HepG2 (cell line): ENCODE measurements around the gene CD7. TPM values are rescaled to one million over a fixed set of nuclear protein-coding genes. Genes with fewer than 3 reads are reported as not detected.
A peak's percentile ranks its signal among the peaks of the same experiment; 100 is the strongest.

Experiments
- FOXC1 ChIP-seq: sonication (generic); formaldehyde crosslinking; IDR thresholded peaks from 2 replicates; pipeline ENCODE4 v1.8.0; 2022; ENCODE audit warnings: mild to moderate bottlenecking, missing genetic modification reagents, borderline replicate concordance
- FOXK1 ChIP-seq: sonication (generic); formaldehyde crosslinking; IDR thresholded peaks from 2 replicates; pipeline ENCODE4 v1.4.0; 2020; ENCODE audit warnings: low read depth, missing genetic modification reagents, borderline replicate concordance
- KDM4B ChIP-seq: sonication (generic); formaldehyde crosslinking; IDR thresholded peaks from 2 replicates; pipeline ENCODE4 v1.4.0; 2020; ENCODE audit warnings: missing genetic modification reagents
- KMT2B ChIP-seq: IDR thresholded peaks from 2 replicates; pipeline ENCODE4 v1.6.1; 2016; ENCODE audit warnings: missing genetic modification reagents, missing compliant biosample characterization
- MAZ ChIP-seq, 2 experiments: sonication (generic) in 1 of 2; formaldehyde crosslinking in 1 of 2; IDR thresholded peaks; 2 replicates each; pipeline versions ENCODE4 v1.5.0 to v1.6.1; 2012 to 2020; ENCODE audit warnings: low read depth in 2 of 2, mild to moderate bottlenecking in 2 of 2, borderline replicate concordance in 1 of 2, improper control_type of control experiment in 1 of 2, low read length in 1 of 2, missing genetic modification reagents in 1 of 2, moderate library complexity in 1 of 2
- MXD4 ChIP-seq: IDR thresholded peaks from 2 replicates; pipeline ENCODE4 v1.6.1; 2016; ENCODE audit warnings: mild to moderate bottlenecking, missing biosample characterization, missing genetic modification reagents
- RORA ChIP-seq: sonication (generic); formaldehyde crosslinking; IDR thresholded peaks from 2 replicates; pipeline ENCODE4 v1.5.0; 2020; ENCODE audit warnings: mild to moderate bottlenecking, missing genetic modification reagents, moderate library complexity
- SP2 ChIP-seq: sonication (generic); formaldehyde crosslinking; IDR thresholded peaks from 2 replicates; pipeline ENCODE4 v1.5.1; 2020; ENCODE audit warnings: mild to moderate bottlenecking, missing genetic modification reagents
- ZFP36L2 ChIP-seq: sonication (generic); formaldehyde crosslinking; IDR thresholded peaks from 2 replicates; pipeline ENCODE4 v1.4.0; 2020; ENCODE audit warnings: missing genetic modification reagents
- ZNF644 ChIP-seq: IDR thresholded peaks from 2 replicates; pipeline ENCODE4 v1.6.1; 2016; ENCODE audit warnings: low read depth
- ZNF7 ChIP-seq: IDR thresholded peaks from 2 replicates; pipeline ENCODE4 v1.6.1; 2016; ENCODE audit warnings: missing biosample characterization, missing genetic modification reagents
- polyA plus RNA-seq, 8 experiments: library from polyadenylated mRNA; depleted of rRNA in 3 of 8; stranded (reverse) in 7 of 8; unstranded in 1 of 8; fragments of >200 nt; fragmentation: Illumina TruSeq in 4 of 8; extraction: Trizol in 4 of 8; gene quantifications; 2 replicates each; pipeline versions ENCODE4 v1.2.1 to v1.2.3, GENCODE V29; 2011 to 2016; ENCODE audit warnings: low read depth in 4 of 8, missing spikeins in 1 of 8, mixed read lengths in 1 of 8; ENCODE audit not compliant: insufficient read depth in 1 of 8
- total RNA-seq, 5 experiments: library from RNA; depleted of rRNA; stranded (reverse); fragments of >200 nt; fragmentation: Illumina TruSeq; extraction: Trizol; gene quantifications; 2 replicates each; pipeline ENCODE4 v1.2.3, GENCODE V29; 2016; ENCODE audit warnings: low read depth in 1 of 5
- TF ChIP-seq, protein P1 (sequence below): sonication (generic); formaldehyde crosslinking; IDR thresholded peaks from 2 replicates; pipeline ENCODE4 v1.4.0; 2020; ENCODE audit warnings: missing genetic modification reagents
- TF ChIP-seq, protein P2 (sequence below), 2 experiments: fragments of 450-650 bp in 1 of 2; sonication (generic) in 1 of 2; formaldehyde crosslinking; IDR thresholded peaks; 2 replicates each; pipeline versions ENCODE4 v1.5.0 to v1.8.0; 2020 to 2022; ENCODE audit warnings: mild to moderate bottlenecking in 1 of 2, missing genetic modification reagents in 1 of 2
- TF ChIP-seq, protein P3 (sequence below): sonication (generic); formaldehyde crosslinking; conservative IDR thresholded peaks from 2 replicates; pipeline ENCODE4 v1.8.1; 2023; ENCODE audit warnings: missing genetic modification reagents
- TF ChIP-seq, protein P4 (sequence below): sonication (generic); formaldehyde crosslinking; IDR thresholded peaks from 2 replicates; pipeline ENCODE4 v1.4.0; 2020; ENCODE audit warnings: missing genetic modification reagents
- TF ChIP-seq, protein P5 (sequence below): sonication (generic); formaldehyde crosslinking; IDR thresholded peaks from 2 replicates; pipeline ENCODE4 v1.4.0; 2020; ENCODE audit warnings: mild to moderate bottlenecking, missing genetic modification reagents
- TF ChIP-seq, protein P6 (sequence below): sonication (generic); formaldehyde crosslinking; IDR thresholded peaks from 2 replicates; pipeline ENCODE4 v1.4.0; 2020; ENCODE audit warnings: mild to moderate bottlenecking, low read depth, missing genetic modification reagents
- TF ChIP-seq, protein P7 (sequence below): sonication (generic); formaldehyde crosslinking; IDR thresholded peaks from 2 replicates; pipeline ENCODE4 v1.8.1; 2022; ENCODE audit warnings: mild to moderate bottlenecking, missing genetic modification reagents

CD7 gene
- total and polyA plus RNA-seq, 2 of the 13 experiments (the other 11 are each of a cell fraction or from before 2014, with no cell fraction given) = 67.6 to 76.4 TPM

DNA sequence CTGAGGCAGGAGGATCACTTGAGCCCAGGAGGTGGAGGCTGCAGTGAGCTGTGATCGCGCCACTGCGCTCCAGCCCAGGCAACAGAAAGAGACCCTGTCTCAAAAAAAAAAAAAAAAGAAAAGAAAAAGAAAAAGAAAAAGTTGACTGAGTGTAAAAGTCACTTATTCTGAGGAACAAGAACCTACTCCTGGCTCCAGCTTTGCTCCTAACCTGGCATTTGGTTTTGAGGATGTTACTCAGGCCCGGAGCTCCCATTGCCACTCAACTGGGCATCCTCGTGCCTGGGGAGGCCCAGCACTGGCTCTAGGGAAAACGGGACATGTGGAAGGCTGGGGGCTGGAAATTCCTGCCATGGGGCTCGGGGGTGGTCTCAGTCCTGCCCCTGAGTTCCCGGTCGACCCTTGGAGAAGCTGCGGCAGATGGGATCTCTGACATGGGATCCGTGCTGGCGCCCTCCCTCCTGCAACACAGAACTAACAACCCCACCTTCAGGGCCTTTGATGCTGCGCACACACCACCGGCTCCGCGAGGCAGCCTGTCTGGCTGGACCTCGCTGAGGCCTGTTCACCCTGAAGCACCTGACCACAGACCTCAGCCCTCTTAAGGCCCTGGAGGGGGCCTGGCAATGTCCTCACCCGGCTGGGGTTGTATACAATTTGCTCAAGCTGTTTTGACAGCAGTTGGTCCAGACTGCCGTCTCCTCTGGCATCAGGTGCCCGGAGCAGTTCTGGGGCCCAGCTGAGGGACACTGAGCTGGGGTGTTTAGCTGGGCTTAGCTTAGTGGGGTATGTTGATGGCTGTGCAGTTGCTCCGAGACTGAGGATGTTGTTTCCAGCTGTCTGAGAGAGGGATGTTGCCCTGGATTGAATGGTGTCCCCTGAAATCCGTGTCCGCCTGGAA lies 12.3 kb downstream of the CD7 start (continued):
- TF ChIP-seq, protein P1, sequence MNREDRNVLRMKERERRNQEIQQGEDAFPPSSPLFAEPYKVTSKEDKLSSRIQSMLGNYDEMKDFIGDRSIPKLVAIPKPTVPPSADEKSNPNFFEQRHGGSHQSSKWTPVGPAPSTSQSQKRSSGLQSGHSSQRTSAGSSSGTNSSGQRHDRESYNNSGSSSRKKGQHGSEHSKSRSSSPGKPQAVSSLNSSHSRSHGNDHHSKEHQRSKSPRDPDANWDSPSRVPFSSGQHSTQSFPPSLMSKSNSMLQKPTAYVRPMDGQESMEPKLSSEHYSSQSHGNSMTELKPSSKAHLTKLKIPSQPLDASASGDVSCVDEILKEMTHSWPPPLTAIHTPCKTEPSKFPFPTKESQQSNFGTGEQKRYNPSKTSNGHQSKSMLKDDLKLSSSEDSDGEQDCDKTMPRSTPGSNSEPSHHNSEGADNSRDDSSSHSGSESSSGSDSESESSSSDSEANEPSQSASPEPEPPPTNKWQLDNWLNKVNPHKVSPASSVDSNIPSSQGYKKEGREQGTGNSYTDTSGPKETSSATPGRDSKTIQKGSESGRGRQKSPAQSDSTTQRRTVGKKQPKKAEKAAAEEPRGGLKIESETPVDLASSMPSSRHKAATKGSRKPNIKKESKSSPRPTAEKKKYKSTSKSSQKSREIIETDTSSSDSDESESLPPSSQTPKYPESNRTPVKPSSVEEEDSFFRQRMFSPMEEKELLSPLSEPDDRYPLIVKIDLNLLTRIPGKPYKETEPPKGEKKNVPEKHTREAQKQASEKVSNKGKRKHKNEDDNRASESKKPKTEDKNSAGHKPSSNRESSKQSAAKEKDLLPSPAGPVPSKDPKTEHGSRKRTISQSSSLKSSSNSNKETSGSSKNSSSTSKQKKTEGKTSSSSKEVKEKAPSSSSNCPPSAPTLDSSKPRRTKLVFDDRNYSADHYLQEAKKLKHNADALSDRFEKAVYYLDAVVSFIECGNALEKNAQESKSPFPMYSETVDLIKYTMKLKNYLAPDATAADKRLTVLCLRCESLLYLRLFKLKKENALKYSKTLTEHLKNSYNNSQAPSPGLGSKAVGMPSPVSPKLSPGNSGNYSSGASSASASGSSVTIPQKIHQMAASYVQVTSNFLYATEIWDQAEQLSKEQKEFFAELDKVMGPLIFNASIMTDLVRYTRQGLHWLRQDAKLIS (CRISPR knock-in tag) = no peak
- TF ChIP-seq, protein P2, sequence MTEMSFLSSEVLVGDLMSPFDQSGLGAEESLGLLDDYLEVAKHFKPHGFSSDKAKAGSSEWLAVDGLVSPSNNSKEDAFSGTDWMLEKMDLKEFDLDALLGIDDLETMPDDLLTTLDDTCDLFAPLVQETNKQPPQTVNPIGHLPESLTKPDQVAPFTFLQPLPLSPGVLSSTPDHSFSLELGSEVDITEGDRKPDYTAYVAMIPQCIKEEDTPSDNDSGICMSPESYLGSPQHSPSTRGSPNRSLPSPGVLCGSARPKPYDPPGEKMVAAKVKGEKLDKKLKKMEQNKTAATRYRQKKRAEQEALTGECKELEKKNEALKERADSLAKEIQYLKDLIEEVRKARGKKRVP (CRISPR knock-in tag; IDR thresholded peaks at IDR 0.05) = no peak
- no peak for TF ChIP-seq KDM4B (CRISPR knock-in tag)
- no peak for TF ChIP-seq MXD4 (CRISPR knock-in tag)
- TF ChIP-seq ZFP36L2 (CRISPR knock-in tag) = no peak
- TF ChIP-seq RORA (CRISPR knock-in tag) = no peak
- TF ChIP-seq, protein P3, sequence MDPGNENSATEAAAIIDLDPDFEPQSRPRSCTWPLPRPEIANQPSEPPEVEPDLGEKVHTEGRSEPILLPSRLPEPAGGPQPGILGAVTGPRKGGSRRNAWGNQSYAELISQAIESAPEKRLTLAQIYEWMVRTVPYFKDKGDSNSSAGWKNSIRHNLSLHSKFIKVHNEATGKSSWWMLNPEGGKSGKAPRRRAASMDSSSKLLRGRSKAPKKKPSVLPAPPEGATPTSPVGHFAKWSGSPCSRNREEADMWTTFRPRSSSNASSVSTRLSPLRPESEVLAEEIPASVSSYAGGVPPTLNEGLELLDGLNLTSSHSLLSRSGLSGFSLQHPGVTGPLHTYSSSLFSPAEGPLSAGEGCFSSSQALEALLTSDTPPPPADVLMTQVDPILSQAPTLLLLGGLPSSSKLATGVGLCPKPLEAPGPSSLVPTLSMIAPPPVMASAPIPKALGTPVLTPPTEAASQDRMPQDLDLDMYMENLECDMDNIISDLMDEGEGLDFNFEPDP (CRISPR knock-in tag) = no peak
- TF ChIP-seq KMT2B (CRISPR knock-in tag) = no peak
- TF ChIP-seq, protein P4, sequence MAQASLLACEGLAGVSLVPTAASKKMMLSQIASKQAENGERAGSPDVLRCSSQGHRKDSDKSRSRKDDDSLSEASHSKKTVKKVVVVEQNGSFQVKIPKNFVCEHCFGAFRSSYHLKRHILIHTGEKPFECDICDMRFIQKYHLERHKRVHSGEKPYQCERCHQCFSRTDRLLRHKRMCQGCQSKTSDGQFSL (CRISPR knock-in tag) = 0 out of 2 replicates have a peak, but pooled peaks have one; percentile 19
- TF ChIP-seq, protein P5, sequence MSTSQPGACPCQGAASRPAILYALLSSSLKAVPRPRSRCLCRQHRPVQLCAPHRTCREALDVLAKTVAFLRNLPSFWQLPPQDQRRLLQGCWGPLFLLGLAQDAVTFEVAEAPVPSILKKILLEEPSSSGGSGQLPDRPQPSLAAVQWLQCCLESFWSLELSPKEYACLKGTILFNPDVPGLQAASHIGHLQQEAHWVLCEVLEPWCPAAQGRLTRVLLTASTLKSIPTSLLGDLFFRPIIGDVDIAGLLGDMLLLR (CRISPR knock-in tag) = no peak
- 0 out of 2 replicates have a peak, but pooled peaks have one; percentile 16 for TF ChIP-seq MAZ (IDR thresholded peaks at IDR 0.05; ENCODE audit: borderline replicate concordance, low read depth, low read length)
- 0 out of 2 replicates have a peak, but pooled peaks have one; percentile 33 for TF ChIP-seq MAZ (CRISPR knock-in tag; IDR thresholded peaks at IDR 0.05; ENCODE audit: low read depth)
- no peak for TF ChIP-seq FOXK1 (CRISPR knock-in tag)
- 0 out of 2 replicates have a peak, but pooled peaks have one; percentile 51 for TF ChIP-seq FOXC1 (CRISPR knock-in tag)
- no peak; the same call in 1 of the 2 replicates for TF ChIP-seq ZNF644 (CRISPR knock-in tag)
- no peak for TF ChIP-seq ZNF7
- TF ChIP-seq SP2 (CRISPR knock-in tag) = no peak
- TF ChIP-seq, protein P6, sequence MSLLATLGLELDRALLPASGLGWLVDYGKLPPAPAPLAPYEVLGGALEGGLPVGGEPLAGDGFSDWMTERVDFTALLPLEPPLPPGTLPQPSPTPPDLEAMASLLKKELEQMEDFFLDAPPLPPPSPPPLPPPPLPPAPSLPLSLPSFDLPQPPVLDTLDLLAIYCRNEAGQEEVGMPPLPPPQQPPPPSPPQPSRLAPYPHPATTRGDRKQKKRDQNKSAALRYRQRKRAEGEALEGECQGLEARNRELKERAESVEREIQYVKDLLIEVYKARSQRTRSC (CRISPR knock-in tag) = no peak
- TF ChIP-seq, protein P7, sequence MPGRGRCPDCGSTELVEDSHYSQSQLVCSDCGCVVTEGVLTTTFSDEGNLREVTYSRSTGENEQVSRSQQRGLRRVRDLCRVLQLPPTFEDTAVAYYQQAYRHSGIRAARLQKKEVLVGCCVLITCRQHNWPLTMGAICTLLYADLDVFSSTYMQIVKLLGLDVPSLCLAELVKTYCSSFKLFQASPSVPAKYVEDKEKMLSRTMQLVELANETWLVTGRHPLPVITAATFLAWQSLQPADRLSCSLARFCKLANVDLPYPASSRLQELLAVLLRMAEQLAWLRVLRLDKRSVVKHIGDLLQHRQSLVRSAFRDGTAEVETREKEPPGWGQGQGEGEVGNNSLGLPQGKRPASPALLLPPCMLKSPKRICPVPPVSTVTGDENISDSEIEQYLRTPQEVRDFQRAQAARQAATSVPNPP (CRISPR knock-in tag) = no peak
